LHCN-M2 (cell line): ENCODE data around the gene AIDA. TPM values are rescaled to one million over a fixed set of nuclear protein-coding genes. Genes with fewer than 3 reads are reported as not detected.
A peak's percentile ranks its signal among the peaks of the same experiment; 100 is the strongest.
"Not testable (repeated sequence)": the region's sequence is repeated elsewhere in the genome, so short reads cannot be mapped to it uniquely, and the experiment has no call there.

ENCODE experiments used
- DNase-seq: peaks from one replicate; pipeline ENCODE4 v3.0.0-alpha.2; 2012; ENCODE audit warnings: low read depth
- polyA plus RNA-seq: library from polyadenylated mRNA; unstranded; fragments of >200 nt; gene quantifications from one replicate; pipeline ENCODE4 v1.2.1, GENCODE V29; 2012; ENCODE audit warnings: missing spikeins
- total RNA-seq: library from RNA; depleted of rRNA; stranded (reverse); fragments of >200 nt; gene quantifications from 2 replicates; pipeline ENCODE4 v1.2.3, GENCODE V29; 2014; rRNA removed

The AIDA gene, protein sequence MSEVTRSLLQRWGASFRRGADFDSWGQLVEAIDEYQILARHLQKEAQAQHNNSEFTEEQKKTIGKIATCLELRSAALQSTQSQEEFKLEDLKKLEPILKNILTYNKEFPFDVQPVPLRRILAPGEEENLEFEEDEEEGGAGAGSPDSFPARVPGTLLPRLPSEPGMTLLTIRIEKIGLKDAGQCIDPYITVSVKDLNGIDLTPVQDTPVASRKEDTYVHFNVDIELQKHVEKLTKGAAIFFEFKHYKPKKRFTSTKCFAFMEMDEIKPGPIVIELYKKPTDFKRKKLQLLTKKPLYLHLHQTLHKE
- total RNA-seq = 49.2 and 65.3 TPM in 2 replicates
- polyA plus RNA-seq = 52.3 TPM

DNA sequence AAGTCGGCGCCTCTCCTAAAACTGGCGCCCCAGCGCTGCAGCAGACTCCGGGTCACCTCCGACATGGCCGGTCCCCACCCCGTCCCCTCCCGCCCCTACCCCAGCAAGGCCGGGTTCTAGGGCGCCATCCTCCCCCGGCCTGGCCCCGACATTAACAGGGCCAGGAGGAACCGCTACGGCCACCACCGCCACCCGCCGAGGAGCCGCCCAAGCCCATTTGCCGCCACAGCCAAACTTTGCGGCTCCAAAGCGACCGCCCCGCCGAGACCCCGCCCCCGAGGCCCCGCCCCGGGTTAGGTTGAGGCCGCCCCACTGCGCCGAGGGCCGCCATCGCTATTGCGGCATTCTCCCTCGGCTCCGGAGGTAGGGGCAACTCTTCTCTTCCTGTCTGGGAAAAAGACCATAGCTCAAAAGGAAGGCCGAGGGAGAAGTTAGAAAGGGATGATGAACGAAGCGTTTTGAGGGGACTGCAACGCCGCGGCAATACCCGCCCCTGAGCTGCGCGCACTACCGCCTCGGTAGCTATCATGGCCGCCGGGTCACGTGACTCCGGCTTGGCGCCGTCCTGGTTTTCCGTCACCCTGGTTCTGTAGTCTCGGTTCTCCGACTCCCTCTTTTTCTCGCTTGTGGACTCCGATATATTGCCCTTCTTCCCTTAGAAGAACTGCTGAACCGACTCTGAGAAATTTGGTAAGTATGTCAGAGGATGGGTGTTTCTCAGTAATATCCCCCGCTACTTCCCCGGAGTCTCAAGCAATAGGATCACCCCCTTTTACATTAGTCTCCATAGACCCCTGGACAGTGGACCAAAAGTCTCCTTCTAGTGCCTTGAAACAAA, at the start of gene AIDA, which contains the start of gene BROX:
AIDA (minus strand) TSS at position 239 of the 838 bp plus-strand sequence; CDS start at position 65, 174 bp downstream.
BROX (plus strand) TSS at position 312 of the 838 bp plus-strand sequence. CDS start 3,136 bp downstream, outside the sequence.
- peak; percentile 80 for DNase-seq

DNA sequence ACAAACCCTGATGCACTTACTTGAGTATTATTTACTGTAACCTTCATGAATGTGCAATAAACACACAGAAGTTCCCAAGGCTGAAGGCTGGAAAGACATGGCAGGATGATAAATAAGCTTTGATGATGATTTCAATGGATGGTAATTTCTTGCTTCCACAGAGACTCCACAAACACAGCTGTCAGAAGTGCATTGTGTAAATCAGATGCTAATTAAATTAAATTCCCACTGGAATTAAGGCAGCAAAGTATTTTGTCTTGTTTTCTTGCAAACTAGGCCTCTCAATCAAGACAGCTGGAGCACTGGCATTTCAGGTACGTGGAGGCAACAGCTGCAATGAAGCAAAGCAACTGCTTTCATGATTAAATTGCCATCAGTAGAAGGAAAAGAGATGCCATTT, 48.8 kb upstream of the AIDA start:
- DNase-seq = peak; percentile 32

DNA sequence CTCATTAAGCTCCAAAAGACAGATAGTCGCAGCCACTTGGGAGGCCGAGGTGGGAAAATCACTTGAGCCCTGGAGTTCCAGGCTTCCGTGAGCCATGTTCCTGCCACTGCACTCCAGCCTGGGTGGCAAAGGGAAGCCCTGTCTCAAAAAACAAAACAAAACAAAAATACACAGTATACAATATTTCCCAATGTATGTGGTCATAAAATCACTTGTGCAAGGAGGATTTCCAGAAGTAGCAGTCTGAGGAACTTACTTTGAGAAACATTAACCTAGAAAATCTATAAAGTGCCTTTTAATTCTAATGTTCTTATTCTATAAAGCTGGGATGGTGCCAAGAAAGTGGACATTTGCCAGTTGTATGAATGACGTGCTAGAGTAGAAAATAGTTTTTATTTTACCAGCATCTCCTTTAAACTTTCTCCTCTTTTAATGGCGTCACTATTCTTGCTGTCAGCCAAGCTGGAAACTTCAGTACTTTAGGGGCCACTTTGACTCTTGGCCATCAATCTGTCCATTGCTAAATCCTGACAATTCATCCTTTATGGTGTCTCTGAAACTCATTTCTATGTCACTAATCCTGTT, 47.3 kb upstream of the AIDA start:
- no peak for DNase-seq

DNA sequence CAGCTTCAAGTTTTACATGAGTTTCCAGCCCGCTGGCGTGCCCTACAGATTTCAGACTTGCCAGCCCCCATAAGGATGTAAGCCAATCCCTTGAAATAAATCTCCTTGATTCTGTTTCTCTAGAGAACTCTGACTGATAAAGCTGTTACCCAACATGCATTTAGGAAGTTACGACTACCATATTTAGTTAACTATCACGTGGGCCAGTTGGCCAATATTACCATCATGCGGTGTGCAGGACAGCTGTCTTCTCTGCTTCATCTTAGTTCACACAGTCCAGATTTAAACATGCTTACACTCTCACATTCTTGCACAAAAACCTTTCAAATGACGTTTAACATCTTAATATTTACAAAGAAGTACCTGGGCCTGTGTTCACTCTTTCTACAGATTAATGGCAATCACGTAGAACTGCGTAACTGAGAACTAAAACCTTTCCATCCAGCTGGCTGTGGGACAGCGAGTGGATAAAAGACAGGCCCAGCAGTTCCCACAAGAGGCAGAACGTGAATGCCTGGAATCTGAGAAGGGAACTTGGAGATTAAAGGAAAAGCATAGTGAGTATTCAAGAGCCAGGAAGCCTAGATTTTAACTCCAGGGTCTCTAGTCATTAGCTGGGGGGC, 45.5 kb upstream of the AIDA start:
- no peak for DNase-seq

DNA sequence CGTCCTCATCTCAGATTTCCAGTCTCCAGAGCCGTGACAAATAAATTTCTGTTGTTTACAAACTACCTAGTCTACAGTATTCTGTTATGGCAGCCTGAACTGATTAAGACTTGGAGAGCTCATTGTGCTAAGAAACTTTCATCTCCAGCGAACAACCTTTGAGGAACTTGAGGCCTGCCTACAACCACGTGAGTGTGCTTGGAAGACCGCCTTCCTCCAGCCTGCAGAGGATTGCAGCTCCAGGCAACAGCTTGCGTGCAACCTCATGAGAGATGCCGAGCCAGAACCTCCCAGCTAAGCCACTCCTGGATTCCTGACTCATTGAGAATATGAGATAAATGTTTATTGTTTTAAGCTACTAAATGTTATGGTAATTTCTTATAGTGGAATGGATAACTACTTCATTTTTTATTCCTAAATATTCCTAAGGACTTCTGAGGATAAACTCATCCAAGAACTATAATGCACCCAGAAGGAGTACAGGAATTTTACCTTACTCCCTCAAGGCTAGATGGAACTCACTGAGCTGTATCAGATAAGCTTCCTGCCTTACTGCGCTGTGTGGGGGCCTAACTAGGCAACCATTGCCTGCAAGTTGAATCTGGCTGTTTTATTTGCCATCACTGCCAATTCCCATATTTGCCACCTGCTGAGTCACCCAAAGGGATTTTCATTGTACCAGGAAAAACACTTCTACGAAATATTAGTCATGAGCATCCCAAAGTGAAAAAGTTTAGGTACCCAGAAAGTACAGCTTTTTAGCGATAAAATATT, 42.3 kb upstream of the AIDA start:
- peak; percentile 85 for DNase-seq

DNA sequence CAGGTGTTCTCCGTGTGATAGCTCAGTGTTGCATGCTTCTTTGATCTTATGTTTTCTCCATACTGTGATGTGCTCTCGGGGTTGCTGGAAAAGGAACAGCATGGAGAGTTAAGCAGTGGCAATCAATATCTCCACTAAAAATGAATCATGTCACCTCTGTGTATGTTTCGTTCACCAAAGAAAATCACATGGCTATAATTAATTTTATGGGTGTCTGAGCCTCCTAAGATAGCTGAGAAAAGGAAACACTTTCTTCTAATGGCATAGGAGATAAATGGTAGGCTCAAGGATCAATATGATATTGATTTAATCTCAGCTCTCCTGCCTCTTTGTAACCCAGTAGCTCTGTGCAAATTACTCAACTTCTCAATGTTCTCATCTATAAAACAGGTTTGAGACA, 39.0 kb upstream of the AIDA start:
- no peak for DNase-seq

DNA sequence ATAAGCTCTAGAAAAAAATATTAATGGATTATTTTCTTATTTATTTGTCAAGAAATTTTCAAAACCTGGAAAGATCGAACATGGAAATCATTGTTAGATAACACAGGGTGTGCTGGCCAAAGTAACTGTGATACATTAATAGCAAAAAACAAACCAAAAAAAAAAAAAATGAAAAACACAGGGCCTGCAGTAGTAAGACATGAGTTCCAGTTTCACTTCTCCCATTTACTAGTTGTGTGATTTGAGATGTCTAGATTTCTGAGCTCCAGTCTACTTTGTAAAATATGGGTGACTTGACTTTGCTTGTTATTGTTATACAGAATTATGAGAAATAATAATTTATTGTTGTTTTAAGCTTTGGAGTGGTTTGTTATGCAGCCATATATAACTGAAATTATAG, 38.4 kb upstream of the AIDA start:
- no peak for DNase-seq

DNA sequence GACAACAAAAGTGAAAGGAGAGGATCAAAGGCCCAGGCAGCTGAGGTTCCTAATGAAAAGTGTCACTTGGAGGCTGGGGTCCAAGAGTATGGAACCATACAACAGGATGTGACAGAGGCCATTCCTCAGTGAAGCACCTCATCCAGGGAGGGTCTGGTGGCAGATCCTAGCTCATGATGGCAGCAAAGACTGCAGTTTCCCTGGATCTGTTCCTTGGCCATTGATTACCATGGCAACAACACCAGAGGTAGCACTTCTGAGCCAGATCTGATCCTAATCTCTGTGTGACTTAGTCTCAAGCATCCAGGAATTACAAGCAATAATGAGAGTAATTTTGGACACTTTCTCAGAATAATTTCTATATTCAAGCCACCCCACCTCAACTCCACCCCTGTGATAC, 37.6 kb upstream of the AIDA start:
- no peak for DNase-seq

DNA sequence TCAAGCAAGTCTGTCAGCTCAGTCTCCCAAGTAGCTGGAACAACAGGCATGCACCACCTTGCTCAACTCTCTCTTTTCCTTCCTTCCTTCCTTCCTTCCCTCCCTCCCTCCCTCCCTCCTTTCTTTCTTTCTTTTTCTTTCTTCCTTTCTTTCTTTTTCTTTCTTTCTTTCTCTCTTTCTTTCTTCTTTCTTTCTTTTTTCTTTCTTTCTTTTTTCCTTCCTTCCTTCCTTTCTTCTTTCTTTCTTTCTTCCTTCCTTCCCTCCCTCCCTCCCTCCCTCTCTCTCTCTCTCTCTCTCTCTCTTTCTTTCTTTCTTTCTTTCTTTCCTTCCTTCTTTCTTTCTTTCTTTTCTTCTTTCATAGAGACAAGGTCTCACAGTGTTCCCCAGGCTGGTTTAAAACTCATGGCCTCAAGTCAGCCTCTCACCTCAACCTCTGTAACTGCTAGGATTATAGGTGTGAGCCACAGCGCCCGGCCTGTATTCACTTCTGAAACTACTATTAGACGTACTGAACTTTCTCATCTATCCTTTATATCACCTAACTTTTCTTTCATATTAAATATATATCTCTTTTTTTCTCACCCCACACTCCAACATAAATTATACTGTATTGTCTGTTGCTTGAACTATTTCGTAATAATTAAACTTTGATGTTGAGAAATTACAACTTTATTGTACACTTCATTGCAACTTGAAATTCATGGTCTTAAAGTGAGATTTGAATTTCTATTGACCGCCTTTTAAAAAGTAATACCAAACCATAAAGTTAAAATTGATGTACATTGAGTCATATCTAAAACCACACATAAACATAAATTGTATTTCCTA, 29.6 kb upstream of the AIDA start:
- DNase-seq = not testable (repeated sequence)

DNA sequence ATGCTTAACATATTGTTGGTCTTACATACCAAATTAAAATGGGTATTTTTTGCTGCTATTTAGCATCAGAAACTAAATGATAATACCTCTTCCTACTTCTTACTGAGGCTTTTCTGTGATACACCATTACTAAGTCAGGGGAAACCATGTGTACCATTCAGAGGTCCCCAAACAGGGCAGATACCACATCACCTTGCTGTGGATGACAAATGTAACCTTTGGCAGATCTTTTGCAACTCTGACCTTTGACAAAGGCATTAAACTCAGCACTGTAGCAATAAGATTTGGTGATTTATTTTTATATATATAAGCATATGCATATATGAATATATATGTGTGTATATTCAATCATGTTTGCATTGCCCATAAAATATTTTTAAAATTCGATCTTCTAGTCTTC, 27.6 kb upstream of the AIDA start:
- no peak for DNase-seq

DNA sequence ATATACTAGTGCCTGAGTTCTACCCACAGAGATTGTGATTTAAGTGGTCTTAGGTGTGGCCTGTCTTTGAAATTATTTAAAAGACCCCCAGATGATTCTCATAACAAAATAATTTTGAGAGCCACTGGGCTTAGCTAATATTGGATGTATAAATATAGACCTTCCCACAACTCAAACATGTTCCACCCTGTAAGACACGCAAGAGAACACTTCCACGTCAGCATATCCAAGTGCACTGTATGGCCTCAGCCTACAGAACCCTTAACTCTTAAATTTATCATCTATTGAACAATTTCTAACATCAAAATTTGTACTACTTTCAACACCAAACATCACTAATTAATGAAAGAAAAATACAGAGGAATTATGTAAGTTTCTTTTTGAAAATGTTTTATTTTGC, 27.2 kb upstream of the AIDA start:
- no peak for DNase-seq

DNA sequence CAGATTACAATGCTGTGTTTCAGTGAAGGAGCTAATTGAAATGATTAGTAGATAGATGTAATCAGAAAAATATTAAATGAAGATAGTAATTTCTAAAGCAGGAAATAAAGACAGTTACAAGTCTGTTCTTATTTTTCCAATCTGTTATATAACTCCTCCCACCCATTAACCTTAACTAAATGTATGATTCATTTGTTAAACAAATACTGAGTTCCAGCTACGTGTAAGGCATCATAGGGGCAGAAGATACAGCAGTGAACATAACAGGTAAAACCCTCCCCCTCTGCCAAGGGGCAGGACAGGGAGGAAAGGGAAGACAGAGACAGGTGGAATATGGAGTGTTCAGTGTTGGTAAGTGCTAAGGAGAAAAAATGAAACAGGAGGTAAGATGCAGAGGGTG, 24.7 kb upstream of the AIDA start, which contains the start of gene FAM177B:
FAM177B (plus strand) TSS at position 231 of the 400 bp plus-strand sequence. CDS start 9,344 bp downstream, outside the sequence.
- no peak for DNase-seq

DNA sequence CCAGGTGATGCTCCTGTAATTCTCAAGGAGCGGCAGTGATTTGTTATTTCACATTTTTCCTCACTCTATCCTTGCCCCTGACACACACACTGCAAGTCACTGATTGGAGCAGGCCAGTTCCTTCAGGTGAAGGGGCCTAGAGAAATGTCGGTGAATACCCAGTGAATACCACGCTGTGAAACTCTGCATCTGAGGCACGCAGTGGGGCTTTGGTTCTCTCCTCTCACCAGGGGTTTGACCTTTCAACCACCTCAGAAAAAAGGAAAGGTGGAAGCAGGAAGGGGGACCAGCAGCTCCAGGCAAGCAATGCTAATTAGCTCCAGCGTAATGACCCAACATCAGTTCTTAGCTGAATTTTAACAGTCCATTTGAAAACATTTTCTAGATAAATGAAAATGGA, 24.2 kb upstream of the AIDA start:
- no peak for DNase-seq

DNA sequence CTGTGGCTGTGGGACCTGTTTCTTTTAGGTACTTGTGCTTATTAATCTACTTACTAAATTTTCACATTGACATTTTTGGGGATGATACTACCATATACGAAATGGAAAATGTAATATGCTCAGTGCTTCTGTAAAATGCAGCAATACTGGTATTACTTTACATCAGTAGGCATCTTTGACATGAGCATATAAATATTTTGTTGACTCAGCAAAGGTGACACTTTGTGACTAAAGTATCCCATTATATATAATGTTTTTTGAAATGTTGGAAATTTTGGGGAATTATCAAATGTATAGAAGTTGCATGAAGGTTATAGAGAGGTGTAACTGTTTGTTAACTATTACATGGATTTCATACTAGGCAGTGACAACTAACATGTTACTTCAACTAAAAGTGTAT, 22.4 kb upstream of the AIDA start:
- DNase-seq = no peak

DNA sequence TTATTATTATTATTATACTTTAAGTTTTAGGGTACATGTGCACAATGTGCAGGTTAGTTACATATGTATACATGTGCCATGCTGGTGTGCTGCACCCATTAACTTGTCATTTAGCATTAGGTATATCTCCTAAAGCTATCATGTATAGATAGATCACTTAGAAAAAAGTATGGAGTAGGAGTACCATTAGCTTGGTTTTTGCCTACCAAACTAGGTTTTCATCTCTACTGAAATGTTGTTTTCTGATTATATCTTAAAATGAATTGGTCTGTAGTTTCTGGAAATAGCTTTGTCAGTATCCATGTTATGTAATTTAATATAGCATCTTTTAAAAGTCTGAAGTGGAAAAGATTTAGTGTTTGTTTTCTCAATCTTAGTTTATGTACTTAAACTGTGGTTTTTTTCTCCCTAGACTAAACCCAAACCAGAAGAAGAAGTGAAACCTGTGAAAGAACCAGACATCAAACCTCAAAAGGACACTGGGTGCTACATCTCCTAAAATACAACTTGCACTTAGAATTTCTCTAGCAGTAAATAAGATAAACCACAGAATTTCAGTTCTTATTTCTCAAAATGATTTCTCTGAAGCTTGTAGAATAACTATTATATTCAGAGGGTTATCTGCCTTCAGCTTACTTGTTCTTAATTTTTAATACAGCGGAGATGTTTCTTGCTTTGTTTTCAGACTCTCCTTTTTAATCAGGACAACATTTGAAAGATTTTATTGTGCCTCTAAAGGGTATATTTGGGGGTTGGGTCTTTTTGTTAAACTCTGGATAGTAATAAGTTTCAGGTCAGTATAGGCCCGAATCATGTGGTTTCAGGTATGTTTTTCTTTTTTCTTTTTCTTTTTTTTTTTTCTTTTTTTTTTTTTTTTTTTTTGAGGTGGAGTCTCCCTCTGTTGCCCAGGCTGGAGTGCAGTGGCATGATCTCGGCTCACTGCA, 20.2 kb upstream of the AIDA start:
- no peak for DNase-seq

DNA sequence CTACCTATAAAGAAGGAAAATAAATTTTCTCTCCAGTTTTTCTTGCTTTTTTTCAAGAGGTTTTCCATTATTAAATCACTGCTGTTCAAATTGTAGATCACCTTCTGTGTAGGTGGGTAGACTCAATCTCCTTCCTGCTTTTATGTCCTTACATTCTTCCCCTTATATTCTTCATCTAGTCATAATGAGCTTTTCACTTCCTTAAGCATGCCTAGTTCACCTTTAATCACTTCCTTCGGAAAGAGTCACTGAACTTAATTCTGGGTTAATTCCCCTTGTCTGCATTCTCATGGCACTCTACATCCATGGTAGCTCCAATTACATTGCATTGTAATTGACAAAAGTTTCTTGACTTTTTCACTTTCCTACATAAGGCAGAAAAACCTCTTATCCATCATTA, 18.6 kb upstream of the AIDA start:
- DNase-seq = no peak

DNA sequence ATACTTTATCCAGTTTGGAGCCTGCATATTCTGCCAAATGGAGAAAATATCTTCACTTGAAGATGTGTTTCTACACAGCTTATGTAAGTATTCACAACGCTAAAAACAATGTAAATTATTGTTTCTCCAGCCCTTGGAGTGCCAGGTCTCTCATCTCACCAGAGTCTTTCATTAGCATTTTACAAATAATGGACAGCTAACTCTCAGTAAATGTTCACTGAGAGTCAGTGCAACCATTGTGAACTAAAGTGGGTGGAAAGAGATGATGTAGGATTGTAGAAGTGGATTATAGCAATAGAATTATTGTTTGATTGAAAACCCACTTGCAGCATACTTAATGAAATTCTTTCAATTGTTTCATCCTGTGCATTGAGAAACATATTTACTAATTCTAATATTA, 16.5 kb upstream of the AIDA start:
- DNase-seq = no peak

DNA sequence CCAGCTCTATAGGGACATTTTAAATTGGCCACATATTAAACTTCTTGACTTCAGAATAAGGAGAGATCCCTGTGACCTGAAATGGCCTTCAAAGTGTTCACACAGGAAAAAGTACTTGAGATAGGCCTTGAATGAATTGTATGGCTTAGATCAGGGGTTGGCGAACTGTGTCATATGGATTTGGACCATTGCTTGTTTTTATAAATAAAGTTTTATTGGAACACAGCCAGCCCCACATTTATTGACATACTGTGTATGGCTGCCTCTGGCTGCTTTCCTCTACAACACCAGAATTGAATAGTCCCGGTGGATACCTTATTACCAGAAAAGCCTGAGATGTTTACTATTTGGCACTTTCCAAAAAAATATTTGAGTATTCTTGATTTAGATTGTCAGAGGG, 4.1 kb upstream of the AIDA start:
- DNase-seq = no peak
